ENCODE data around the gene CNOT3.

The CNOT3 gene

GRCh38 chr19:54197121-54197520, 59.6 kb downstream of the CNOT3 start:
- DNase-seq (ENCODE audit: low read depth): no peak
- TF ChIP-seq CTCF (IDR thresholded peaks at IDR 0.05; ENCODE audit: control insufficient read depth, extremely low read depth, insufficient read depth): no peak
- no peak overlapping the region for H3K4me3 ChIP-seq (ENCODE audit: low read depth, low read length)

GRCh38 chr19:54199401-54199800, 61.8 kb downstream of the CNOT3 start:
- no peak for TF ChIP-seq CTCF (IDR thresholded peaks at IDR 0.05; ENCODE audit: control insufficient read depth, extremely low read depth, insufficient read depth)
- H3K4me3 ChIP-seq (ENCODE audit: low read depth, low read length): no peak overlapping the region
- no peak for DNase-seq (ENCODE audit: low read depth)

- no peak for DNase-seq (ENCODE audit: low read depth)
- H3K4me3 ChIP-seq (ENCODE audit: low read depth, low read length): peak overlapping the region; percentile 72
- no peak for TF ChIP-seq CTCF (IDR thresholded peaks at IDR 0.05; ENCODE audit: control insufficient read depth, extremely low read depth, insufficient read depth)
Observed at GRCh38 chr19:54201172-54201701, 63.7 kb downstream of the CNOT3 start.

GRCh38 chr19:54201980-54202379, 64.4 kb downstream of the CNOT3 start:
- DNase-seq (ENCODE audit: low read depth): no peak
- H3K4me3 ChIP-seq (ENCODE audit: low read depth, low read length): peak overlapping the region; percentile 72
- TF ChIP-seq CTCF (IDR thresholded peaks at IDR 0.05; ENCODE audit: control insufficient read depth, extremely low read depth, insufficient read depth): no peak

- DNase-seq (ENCODE audit: low read depth): peak; percentile 68
- peak overlapping the region; percentile 72 for H3K4me3 ChIP-seq (ENCODE audit: low read depth, low read length)
Observed at GRCh38 chr19:54203151-54203611, 65.6 kb downstream of the CNOT3 start.

GRCh38 chr19:54204767-54205468, 67.4 kb downstream of the CNOT3 start:
- no peak overlapping the region for H3K4me3 ChIP-seq (ENCODE audit: low read depth, low read length)
- no peak for TF ChIP-seq CTCF (IDR thresholded peaks at IDR 0.05; ENCODE audit: control insufficient read depth, extremely low read depth, insufficient read depth)
- no peak for DNase-seq (ENCODE audit: low read depth)

More at GRCh38 chr19:54203151-54203611, 65.6 kb downstream of the CNOT3 start:
- no peak for TF ChIP-seq CTCF (IDR thresholded peaks at IDR 0.05; ENCODE audit: control insufficient read depth, extremely low read depth, insufficient read depth)
